Measurements from ENCODE around the gene CACNB1. TPM values are rescaled to one million over a fixed set of nuclear protein-coding genes. Genes with fewer than 3 reads are reported as not detected.

CACNB1 gene
- total and polyA plus RNA-seq, 2 of the 13 experiments (the other 11 are each of a cell fraction or from before 2014, with no cell fraction given), result 0.75 to 1.5 TPM

DNA sequence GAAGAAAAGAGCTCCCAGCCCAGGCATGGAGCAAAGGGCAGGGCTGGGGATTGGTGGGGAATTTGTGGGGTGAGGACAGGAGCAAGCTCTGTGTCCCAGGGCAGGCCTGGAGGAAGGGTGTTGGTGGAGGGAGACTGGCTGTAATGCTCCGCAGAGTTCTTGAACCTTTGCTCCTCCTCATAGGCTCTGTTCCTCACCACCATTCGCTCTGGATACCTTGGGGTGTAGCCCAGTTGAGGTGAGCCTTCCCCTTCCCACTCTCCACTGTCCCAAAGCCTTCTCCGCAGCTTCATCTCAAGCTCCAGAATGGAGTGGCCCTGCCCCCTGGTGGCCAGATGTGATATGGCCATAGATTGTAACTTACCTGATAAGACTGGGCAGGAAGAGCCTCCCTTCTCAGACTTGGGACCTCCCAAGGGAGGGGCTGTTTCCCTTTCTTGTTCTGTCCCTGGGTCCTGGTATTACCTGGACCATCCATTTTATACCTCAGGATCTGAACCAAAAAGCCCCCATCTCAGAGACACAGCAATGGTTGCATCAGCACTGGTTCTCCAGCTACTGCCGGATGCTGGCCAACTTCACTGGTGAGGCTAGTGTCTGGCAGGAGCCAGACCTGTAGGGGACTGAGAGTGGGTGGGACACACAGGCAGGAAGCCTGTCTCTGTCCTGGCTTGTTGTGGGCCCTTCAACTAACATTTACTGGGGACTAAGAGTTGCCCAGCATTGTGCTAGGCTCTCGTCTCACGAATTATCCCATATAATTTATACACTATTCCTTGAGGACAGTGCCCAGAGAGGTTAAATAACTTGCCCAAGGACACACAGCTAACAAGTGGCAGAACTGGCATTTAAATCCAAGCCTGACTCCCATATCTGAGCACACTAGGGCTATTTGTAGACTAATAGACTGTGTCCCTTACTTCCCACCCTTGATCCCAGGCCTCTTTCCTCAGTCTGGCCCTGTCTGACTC lies 47.4 kb upstream of the CACNB1 start (continued):
- TF ChIP-seq THAP11 (CRISPR knock-in tag; IDR thresholded peaks at IDR 0.05) (peak; percentile 36; the same call in 1 of the 2 replicates), REPIN1 (CRISPR knock-in tag; IDR thresholded peaks at IDR 0.05; ENCODE audit: borderline replicate concordance, low read depth) (no peak), ZNF333 (CRISPR knock-in tag; IDR thresholded peaks at IDR 0.05; ENCODE audit: borderline replicate concordance) (no peak), ZSCAN21 (CRISPR knock-in tag; IDR thresholded peaks at IDR 0.05; ENCODE audit: borderline replicate concordance) (no peak), SMAD9 (CRISPR knock-in tag; IDR thresholded peaks at IDR 0.05) (no peak), RARA (CRISPR knock-in tag; IDR thresholded peaks at IDR 0.05) (no peak), MAFF (IDR thresholded peaks at IDR 0.05; ENCODE audit: low read depth, low read length) (no peak), KDM3A (CRISPR knock-in tag; IDR thresholded peaks at IDR 0.05; ENCODE audit: low read depth) (no peak), KLF11 (CRISPR knock-in tag; IDR thresholded peaks at IDR 0.05) (no peak), XRCC5 (optimal IDR thresholded peaks at IDR 0.05; ENCODE audit: low read length) (peak; percentile 87)
- TF ChIP-seq, protein P1, sequence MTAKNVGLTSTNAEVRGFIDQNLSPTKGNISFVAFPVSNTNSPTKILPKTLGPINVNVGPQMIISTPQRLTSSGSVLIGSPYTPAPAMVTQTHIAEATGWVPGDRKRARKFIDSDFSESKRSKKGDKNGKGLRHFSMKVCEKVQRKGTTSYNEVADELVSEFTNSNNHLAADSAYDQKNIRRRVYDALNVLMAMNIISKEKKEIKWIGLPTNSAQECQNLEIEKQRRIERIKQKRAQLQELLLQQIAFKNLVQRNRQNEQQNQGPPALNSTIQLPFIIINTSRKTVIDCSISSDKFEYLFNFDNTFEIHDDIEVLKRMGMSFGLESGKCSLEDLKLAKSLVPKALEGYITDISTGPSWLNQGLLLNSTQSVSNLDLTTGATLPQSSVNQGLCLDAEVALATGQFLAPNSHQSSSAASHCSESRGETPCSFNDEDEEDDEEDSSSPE (CRISPR knock-in tag; IDR thresholded peaks at IDR 0.05), result no peak
- TF ChIP-seq, protein P2, sequence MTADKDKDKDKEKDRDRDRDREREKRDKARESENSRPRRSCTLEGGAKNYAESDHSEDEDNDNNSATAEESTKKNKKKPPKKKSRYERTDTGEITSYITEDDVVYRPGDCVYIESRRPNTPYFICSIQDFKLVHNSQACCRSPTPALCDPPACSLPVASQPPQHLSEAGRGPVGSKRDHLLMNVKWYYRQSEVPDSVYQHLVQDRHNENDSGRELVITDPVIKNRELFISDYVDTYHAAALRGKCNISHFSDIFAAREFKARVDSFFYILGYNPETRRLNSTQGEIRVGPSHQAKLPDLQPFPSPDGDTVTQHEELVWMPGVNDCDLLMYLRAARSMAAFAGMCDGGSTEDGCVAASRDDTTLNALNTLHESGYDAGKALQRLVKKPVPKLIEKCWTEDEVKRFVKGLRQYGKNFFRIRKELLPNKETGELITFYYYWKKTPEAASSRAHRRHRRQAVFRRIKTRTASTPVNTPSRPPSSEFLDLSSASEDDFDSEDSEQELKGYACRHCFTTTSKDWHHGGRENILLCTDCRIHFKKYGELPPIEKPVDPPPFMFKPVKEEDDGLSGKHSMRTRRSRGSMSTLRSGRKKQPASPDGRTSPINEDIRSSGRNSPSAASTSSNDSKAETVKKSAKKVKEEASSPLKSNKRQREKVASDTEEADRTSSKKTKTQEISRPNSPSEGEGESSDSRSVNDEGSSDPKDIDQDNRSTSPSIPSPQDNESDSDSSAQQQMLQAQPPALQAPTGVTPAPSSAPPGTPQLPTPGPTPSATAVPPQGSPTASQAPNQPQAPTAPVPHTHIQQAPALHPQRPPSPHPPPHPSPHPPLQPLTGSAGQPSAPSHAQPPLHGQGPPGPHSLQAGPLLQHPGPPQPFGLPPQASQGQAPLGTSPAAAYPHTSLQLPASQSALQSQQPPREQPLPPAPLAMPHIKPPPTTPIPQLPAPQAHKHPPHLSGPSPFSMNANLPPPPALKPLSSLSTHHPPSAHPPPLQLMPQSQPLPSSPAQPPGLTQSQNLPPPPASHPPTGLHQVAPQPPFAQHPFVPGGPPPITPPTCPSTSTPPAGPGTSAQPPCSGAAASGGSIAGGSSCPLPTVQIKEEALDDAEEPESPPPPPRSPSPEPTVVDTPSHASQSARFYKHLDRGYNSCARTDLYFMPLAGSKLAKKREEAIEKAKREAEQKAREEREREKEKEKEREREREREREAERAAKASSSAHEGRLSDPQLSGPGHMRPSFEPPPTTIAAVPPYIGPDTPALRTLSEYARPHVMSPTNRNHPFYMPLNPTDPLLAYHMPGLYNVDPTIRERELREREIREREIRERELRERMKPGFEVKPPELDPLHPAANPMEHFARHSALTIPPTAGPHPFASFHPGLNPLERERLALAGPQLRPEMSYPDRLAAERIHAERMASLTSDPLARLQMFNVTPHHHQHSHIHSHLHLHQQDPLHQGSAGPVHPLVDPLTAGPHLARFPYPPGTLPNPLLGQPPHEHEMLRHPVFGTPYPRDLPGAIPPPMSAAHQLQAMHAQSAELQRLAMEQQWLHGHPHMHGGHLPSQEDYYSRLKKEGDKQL (CRISPR knock-in tag; IDR thresholded peaks at IDR 0.05; ENCODE audit: low read depth), result no peak
- TF ChIP-seq, protein P3, sequence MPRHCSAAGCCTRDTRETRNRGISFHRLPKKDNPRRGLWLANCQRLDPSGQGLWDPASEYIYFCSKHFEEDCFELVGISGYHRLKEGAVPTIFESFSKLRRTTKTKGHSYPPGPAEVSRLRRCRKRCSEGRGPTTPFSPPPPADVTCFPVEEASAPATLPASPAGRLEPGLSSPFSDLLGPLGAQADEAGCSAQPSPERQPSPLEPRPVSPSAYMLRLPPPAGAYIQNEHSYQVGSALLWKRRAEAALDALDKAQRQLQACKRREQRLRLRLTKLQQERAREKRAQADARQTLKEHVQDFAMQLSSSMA (CRISPR knock-in tag; IDR thresholded peaks at IDR 0.05), result peak; percentile 72; the same call in 1 of the 2 replicates
- TF ChIP-seq, protein P4, sequence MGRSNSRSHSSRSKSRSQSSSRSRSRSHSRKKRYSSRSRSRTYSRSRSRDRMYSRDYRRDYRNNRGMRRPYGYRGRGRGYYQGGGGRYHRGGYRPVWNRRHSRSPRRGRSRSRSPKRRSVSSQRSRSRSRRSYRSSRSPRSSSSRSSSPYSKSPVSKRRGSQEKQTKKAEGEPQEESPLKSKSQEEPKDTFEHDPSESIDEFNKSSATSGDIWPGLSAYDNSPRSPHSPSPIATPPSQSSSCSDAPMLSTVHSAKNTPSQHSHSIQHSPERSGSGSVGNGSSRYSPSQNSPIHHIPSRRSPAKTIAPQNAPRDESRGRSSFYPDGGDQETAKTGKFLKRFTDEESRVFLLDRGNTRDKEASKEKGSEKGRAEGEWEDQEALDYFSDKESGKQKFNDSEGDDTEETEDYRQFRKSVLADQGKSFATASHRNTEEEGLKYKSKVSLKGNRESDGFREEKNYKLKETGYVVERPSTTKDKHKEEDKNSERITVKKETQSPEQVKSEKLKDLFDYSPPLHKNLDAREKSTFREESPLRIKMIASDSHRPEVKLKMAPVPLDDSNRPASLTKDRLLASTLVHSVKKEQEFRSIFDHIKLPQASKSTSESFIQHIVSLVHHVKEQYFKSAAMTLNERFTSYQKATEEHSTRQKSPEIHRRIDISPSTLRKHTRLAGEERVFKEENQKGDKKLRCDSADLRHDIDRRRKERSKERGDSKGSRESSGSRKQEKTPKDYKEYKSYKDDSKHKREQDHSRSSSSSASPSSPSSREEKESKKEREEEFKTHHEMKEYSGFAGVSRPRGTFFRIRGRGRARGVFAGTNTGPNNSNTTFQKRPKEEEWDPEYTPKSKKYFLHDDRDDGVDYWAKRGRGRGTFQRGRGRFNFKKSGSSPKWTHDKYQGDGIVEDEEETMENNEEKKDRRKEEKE (IDR thresholded peaks at IDR 0.05), result no peak
- TF ChIP-seq, protein P5, sequence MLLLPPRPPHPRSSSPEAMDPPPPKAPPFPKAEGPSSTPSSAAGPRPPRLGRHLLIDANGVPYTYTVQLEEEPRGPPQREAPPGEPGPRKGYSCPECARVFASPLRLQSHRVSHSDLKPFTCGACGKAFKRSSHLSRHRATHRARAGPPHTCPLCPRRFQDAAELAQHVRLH (CRISPR knock-in tag; IDR thresholded peaks at IDR 0.05; ENCODE audit: borderline replicate concordance, low read depth), result peak; percentile 56; the same call in 1 of the 2 replicates
- TF ChIP-seq, protein P6, sequence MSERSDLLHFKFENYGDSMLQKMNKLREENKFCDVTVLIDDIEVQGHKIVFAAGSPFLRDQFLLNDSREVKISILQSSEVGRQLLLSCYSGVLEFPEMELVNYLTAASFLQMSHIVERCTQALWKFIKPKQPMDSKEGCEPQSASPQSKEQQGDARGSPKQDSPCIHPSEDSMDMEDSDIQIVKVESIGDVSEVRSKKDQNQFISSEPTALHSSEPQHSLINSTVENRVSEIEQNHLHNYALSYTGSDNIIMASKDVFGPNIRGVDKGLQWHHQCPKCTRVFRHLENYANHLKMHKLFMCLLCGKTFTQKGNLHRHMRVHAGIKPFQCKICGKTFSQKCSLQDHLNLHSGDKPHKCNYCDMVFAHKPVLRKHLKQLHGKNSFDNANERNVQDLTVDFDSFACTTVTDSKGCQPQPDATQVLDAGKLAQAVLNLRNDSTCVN (CRISPR knock-in tag; IDR thresholded peaks at IDR 0.05; ENCODE audit: borderline replicate concordance), result peak; percentile 67
